ENCODE data around the gene TOMM40.
A peak's percentile ranks its signal among the peaks of the same experiment; 100 is the strongest.

The TOMM40 gene

DNA sequence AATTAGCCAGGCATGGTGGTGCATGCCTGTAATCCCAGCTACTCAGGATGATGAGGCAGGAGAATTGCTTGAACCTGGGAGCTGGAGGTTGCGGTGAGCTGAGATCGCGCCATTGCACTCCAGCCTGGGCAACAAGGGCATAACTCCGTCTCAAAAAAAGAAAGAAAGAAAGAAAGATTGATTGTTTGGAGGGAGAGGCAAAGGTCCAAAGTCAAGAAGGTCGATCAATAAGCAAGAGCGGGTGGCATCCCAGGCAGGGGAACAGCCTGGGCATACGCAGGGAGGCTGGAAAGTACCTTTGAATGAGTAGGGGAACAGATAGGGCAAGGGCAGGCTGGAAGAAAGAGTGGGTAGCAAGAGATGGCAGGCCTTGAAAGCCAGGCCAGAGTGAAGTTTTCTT lies 39.0 kb downstream of the TOMM40 start:
- POLR2A ChIA-PET = no interaction called here

DNA sequence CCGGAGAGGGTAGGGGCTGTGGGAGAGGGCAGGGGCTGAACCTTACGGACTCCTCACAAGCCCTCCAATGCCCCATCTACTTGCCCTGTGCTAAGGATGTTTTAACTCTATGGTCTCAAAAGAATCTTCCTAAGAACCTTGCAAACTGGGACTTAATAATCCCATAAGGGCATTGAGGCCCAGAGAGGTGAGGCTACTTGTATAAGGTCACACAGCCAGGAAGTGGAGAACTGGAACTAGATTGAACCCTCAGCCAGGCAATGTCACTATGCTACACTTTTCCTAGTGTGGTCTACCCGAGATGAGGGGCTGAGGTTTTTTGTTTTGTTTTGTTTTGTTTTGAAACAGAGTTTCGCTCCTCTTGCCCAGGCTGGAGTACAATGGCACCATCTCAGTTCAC lies 40.5 kb downstream of the TOMM40 start:
- no peak for DNase-seq (ENCODE audit: extremely low spot score)
- no peak for TF ChIP-seq CTCF (IDR thresholded peaks at IDR 0.05; ENCODE audit: control extremely low read depth, extremely low read depth, low read depth, missing control alignments)
- ChIA-PET CTCF (no interaction called here), POLR2A (no interaction called here)

More for the DNA sequence above, 39.0 kb downstream of the TOMM40 start:
- CTCF ChIA-PET = no interaction called here
- TF ChIP-seq CTCF (IDR thresholded peaks at IDR 0.05; ENCODE audit: control extremely low read depth, extremely low read depth, low read depth, missing control alignments) = no peak
- no peak for DNase-seq (ENCODE audit: extremely low spot score)

DNA sequence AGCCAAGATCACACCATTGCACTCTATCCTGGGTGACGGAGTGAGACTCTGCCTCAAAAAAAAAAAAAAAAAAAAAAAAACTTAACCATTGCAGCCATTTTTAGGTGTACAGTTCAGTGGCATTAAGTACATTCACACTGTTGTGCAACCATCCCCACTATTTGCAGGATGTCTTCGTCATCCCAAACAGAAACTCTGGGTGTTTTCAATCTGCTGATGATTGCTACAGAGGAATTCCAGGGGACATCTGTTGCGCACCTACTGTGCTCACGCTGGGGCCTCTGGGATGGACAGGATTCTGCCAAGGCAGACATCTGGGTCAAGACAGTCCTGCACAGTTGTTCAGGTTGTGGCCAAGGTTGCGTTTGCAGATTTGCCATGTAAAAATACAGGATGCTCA lies 48.6 kb downstream of the TOMM40 start:
- POLR2A ChIA-PET = no interaction called here
- DNase-seq (ENCODE audit: extremely low spot score) = no peak
- CTCF ChIA-PET = no interaction called here
- no peak for TF ChIP-seq CTCF (IDR thresholded peaks at IDR 0.05; ENCODE audit: control extremely low read depth, extremely low read depth, low read depth, missing control alignments)

- POLR2A ChIA-PET = no interaction called here
- CTCF ChIA-PET = interaction anchor here (1.1 to 2.0 kb wide), 2 partner anchors 10 kb away, joined by 4 to 10 read pairs; no protein-coding TSS in a partner anchor
- TF ChIP-seq CTCF (IDR thresholded peaks at IDR 0.05; ENCODE audit: control extremely low read depth, extremely low read depth, low read depth, missing control alignments) = no peak
- DNase-seq (ENCODE audit: extremely low spot score) = no peak
These were observed 51.1 kb downstream of the TOMM40 start, which contains the start of gene APOC4 for GRCh38 chr19:44942067-44942571. Gene APOC4, plus strand, starts transcription at chr19:44942237. Its CDS starts 41 bp downstream, at chr19:44942278.

DNA sequence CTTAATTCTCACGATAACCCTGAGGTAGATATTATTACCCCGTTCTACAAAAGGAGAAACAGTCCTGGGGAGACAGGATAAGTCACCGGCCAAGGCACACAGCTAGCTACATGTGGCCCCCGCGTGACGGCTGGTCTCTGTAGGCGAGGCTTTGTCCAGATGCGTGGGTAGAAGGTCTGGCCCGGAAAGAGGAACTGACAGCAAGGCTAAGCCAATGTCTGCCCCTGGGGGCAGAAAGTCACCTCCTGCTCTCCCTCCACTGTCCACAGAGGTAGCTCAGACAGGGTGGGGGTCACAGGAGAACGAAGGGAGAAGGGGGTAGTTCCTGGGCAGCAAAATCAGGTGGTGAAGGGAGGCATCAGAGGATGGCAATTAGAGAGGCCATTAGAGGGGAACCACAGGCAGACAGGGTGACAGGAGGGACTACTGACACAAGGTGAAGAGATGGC lies 52.8 kb downstream of the TOMM40 start:
- POLR2A ChIA-PET = interaction anchor here (0.5 kb wide), 1 partner anchor 158 kb away, joined by 3 read pairs; no protein-coding TSS in a partner anchor
- DNase-seq (ENCODE audit: extremely low spot score) = peak; percentile 90
- CTCF ChIA-PET = interaction anchor here (0.9 to 2.0 kb wide), 2 partner anchors 9 to 33 kb away, joined by 3 to 10 read pairs; no protein-coding TSS in a partner anchor
- TF ChIP-seq CTCF (IDR thresholded peaks at IDR 0.05; ENCODE audit: control extremely low read depth, extremely low read depth, low read depth, missing control alignments) = peak; percentile 3

GRCh38 chr19:44947041-44947581 lies 56.1 kb downstream of the TOMM40 start:
- POLR2A ChIA-PET = no interaction called here
- DNase-seq (ENCODE audit: extremely low spot score) = peak; percentile 13
- CTCF ChIA-PET = interaction anchor here (1.4 kb wide), 1 partner anchor 11 kb away, joined by 3 read pairs; no protein-coding TSS in a partner anchor
- no peak for TF ChIP-seq CTCF (IDR thresholded peaks at IDR 0.05; ENCODE audit: control extremely low read depth, extremely low read depth, low read depth, missing control alignments)
